GM21717 (cell line): ENCODE results near the gene TUB.

Experiments
- ATAC-seq: cut with Tn5 transposase; IDR thresholded peaks from one replicate; pipeline ENCODE4 v1.9.1; 2021; ENCODE audit warnings: mild to moderate bottlenecking, moderate library complexity; ENCODE audit not compliant: unreplicated experiment

TUB gene

DNA sequence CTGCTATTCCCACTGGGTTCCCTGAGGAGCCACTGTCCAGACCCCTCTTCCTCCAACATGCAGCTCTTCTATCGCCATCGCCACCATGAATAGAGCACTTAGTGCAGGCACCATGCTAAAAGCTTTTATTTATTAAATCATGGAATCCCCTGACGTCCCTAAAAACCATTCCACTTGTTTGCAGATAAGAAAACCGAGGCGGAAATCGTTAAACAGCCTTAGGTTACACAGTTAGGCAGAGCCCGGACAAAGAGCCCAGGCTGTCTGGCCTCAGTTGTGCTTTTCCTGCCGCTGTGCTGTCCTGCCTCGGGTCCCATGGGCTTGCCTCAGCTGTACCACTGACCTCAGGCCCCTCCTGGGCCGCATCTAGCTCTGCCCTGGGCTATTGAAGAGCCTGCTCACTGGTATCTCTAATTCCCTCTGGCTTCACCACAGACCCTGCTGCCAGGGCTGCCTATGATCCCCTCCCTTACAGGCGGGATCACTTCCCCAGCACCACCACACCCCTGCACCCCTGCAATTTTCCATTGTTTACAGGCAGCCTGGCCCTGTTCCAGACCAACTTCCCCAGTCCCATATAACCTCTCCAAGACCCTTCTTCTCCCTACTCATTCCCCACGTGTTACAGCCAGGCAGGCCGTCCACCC lies 13.0 kb upstream of the TUB start:
- no peak for ATAC-seq

DNA sequence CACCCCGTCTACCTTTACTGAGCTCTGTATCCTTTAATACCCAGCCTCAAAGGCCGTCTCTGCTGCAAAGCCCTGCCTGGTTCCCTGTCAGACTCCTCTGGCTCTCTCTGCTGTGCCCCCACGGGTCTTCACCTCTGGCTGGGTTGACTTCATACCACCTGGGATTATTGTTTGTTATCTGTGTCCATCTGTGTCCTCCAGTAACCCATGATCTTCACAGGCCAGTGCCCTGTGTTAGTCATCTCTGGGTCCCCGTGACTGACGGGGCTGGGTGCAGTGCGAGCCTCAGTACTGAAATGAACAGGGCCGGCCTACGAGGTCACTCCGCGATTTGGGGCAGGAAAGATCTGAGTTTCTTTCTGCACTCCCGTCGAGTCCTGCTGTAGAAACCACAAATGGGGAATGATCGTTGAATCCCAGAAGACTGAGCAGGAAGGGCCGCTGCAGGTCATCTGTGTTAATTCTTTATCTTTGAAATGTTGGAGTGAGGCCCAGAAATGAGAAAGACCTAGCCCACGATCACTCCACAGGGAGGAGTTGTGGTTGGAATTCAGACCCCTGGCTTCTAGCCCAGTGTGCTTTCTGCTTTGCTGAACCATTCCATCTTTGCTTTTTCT lies 12.3 kb upstream of the TUB start:
- no peak for ATAC-seq

DNA sequence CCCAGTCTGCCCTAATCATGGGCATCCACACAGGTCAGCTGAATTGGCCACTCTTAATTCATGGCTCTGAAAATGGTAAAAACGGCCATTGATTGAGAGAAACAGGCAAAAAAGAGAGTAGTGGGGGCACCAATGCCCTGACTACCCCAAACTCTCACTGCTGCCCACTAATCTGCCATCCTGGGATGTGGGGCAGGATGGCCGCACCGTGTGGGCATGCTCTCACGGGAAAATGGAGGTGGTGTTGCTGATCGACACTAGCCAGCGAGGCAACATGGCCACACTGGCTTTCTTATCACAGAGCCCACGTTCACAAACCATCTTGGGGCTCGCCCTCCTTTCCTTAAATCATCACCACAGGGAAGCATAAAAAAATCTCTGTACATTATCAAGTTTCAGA lies 11.2 kb upstream of the TUB start:
- ATAC-seq = no peak

GRCh38 chr11:8070417-8071115 lies 10.4 kb upstream of the TUB start:
- ATAC-seq = no peak

DNA sequence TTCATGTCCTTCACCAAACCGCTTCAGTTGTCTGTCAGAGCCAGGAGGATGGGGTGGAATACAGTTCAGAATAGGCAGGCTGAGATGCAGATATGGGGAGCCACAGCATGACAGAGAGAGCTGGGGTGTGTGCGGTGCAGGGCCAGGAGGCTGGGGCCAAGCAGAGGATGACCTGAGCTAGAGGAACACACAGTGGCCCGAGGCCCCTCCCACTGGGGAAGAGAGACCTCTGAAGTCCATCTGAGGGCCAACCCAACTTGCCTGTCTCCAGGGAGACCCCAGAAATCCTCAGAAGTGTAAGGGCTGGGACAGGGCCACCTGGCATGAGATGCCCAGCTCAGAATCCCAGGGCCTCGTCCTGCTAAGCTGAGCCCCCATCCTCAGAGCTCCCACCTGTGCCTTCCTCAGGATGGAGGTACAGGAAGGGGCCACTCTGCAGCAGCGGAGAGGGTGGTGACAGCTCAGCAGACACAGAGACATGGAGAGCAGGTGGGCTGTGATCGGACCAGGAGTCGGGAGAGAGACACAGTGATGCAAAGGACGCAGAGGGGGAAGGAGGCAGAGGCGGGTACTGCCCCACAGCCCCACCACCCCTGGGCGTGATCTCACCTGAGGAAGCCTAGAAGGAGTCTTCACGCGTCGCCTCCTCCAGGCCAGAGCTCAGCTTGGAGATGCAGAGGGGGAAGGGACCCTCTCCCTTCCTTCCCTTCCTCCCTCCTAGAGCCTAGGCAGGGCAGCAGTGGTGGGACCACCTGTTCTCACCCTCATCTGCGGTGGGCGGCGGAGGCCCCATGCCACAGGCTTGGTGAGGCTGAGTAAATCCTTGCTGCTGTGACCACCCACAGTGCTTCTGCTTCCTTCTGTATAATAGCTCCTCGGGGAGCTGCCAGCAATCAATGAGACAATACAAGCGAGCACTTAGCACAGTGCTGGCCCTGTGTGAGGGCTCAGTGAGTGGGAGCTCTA lies 9.1 kb upstream of the TUB start:
- ATAC-seq = no peak

DNA sequence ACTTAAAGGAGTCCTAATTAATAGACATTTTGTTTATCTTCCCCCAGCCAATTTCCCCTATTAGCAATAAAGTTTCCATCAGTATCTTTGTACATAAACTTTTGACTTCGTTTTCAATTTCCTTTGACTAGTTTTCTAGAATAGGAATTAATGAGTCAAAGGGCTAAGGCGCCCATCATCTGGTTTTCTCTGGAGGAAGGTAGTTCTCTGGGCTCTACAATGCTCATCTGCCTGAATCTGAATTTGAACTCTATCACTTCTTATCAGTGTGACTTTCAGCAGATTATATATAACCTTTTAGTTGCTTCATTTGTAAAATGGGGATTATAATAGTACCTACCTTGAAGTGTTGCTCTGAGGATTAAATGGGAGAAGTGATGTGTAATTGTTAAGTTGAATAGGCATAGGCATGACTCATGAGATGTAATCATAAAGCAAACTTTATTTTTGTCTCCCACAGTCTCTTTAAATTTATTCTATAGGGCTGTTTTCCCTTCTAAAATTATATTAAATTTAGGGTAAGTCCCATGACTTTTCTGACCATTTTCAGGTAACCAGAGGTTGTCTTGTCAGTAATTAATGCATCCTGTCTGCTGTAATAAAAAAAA lies 5.8 kb upstream of the TUB start:
- ATAC-seq = no peak

DNA sequence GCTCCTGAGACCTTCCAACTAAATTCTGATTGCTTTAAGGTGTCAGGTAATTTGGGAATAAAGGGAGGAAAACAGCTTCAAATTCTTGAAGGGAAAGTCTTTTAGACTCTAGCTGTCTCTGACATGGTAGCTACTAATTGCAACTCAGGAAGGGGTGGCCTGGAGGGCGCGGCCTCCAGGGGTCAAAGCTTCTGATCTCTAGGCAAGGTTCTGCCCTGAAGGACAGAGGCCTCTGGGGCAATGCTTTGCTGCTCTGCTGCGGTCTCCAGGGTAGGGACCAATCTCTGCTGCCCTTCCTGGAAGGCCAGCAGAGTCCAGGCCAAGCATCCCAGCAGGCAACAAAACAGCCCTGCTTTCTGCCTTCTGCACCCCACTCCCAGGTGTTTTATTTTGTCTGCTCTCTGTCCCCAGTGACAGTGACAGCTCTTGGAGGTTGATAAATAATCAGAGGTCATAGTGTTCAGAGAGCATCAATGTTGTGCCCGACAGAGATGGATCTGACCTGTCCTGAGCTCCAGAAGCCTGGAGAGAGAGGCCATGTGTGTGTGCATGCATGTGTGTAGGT lies 1.8 kb upstream of the TUB start:
- ATAC-seq = no peak

DNA sequence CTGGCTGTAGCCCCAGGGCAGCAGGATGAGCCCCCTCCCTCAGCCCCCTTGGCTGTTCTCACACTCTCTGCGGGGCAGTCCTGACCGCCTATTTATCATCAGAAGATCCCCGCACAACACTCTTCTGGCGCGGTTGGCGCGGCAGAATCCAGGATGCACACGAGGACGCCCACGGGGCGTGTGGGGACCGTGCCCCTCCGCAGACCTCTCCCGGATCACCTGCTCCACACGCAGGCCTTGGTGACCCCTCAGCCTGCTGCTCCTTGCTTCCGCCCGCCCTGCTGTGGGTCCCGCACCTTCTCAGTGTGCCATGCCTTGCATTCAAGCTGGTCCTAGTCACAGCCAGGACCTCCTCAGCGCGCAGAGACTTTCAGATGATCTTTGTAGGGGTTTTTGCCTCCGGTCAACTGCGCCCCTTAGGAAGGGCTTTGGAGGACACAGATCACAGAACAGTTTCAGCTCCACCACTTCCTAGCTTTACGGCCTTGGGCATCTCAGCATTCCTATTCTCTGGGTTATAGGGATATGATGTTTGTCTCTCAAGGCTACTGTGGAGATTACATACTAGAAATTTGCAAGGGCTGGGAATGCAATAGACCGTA lies 841 bp upstream of the TUB start:
- no peak for ATAC-seq

GRCh38 chr11:8081591-8082250 lies 710 bp downstream of the TUB start:
- no peak for ATAC-seq

GRCh38 chr11:8082391-8083087 lies 1.5 kb downstream of the TUB start:
- ATAC-seq = no peak

DNA sequence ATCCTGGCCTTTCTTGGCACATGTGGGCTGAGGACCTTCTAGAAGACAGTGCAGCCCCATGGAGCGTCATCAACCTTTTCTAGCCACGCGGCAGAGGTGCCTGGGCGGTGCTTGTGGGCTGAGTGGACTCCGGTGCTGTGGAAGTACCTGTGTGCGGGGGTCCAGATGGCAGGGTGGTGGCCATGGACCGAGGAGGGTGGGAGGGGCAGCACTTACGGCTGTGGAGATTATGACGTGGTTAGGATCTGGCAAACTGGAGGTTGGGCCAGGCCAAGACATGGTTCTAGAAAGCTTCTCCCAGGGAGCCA lies 2.0 kb downstream of the TUB start:
- no peak for ATAC-seq

DNA sequence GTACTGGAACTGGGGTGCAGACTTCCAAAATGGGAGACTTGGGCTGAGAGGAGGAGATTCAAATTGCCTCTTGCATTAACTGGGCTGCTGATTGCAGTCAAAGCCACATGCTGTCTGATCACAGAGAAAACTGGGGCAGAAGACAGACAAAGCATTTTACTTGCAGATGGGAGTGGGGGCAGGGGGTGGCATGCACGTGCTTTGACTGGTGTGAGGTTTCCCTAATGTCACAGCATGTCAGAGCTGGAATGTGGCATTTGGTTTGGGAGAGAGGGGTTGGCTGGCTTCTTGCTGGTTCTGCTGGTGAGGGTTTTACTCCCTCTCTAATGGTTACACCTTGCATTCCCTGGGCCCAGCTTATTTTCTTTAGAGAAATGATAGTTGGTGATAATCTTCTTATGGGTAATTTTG lies 2.9 kb downstream of the TUB start:
- no peak for ATAC-seq

- no peak for ATAC-seq
Observed at GRCh38 chr11:8084352-8084751, 3.3 kb downstream of the TUB start.

- ATAC-seq = no peak
Observed at GRCh38 chr11:8085011-8085645, 4.1 kb downstream of the TUB start.

GRCh38 chr11:8086001-8086479 lies 5.0 kb downstream of the TUB start:
- ATAC-seq = no peak

- ATAC-seq = no peak
Observed at GRCh38 chr11:8086571-8086970, 5.6 kb downstream of the TUB start.

DNA sequence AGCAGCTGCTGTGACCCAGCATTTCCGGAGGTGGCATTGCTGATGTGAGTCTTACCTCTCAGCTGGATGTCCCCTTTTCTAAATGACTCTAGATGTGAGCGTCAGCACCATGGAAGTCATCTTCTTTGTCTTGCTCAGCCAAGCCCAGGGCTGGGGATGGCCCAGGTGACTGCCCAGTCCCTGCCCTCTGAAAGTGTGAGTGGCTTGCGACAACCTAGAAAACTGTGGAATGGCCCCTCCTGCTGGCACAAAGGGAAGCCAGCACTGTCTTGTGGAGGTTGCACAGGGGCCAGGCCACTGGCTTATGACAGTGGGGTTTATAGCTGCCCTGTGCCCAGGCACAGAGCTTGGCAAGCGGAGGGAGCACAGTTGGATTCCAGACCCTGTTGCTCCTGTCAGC lies 6.2 kb downstream of the TUB start:
- no peak for ATAC-seq

DNA sequence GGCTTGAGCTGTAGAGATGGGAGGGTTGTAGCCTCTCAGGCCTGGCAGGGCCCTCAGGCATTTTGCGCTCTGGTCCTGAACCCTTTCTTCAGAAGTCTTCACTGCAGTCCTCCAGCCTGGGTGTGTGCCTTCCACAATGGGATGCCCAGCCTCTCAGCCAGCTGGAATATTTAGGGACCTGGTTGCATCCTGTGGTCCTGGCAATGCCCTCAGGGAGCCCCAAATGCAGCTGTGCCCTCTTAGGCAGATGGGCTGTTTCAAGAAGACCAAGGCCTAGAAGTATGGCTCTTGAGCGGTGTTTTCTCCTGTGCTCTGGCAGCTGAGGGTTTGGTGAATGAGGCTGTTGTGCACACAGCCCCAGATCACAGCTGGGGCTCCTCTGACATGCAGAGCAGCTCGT lies 6.7 kb downstream of the TUB start:
- no peak for ATAC-seq
